ENCODE measurements around the gene INPP5A. TPM values are rescaled to one million over a fixed set of nuclear protein-coding genes. Genes with fewer than 3 reads are reported as not detected.

The INPP5A gene
- total and polyA plus RNA-seq, 2 donors (not counting 1 experiment from before 2014, with no cell fraction given): 9.3 to 87.8 TPM

- WGBS (ENCODE audit: insufficient coverage): 96% methylated on average over 34 of the region's 34 CpGs
- DNase-seq (no peak), ATAC-seq (ENCODE audit: low read depth) (no peak)
- POLR2A ChIA-PET: interaction anchor here (0.7 kb wide), 1 partner anchor 26 kb away, joined by 3 read pairs; no protein-coding TSS in a partner anchor
- Histone ChIP-seq H3K4me1 (ENCODE audit: control insufficient read depth in 2 of 2, insufficient read depth in 2 of 2, low read length in 2 of 2) (peaks cover 76 to 86% of the 10 kb centered on the region in 2 donors), H3K4me3 (ENCODE audit: control extremely low read depth in 1 of 5, extremely low read depth in 1 of 5, insufficient read depth in 1 of 5, low read depth in 2 of 5, low read length in 4 of 5) (no peak overlapping the region), H4K20me1 (ENCODE audit: control insufficient read depth, insufficient read depth, low read length, poor library complexity, severe bottlenecking) (peaks cover 62% of the 10 kb centered on the region), H3K9ac (ENCODE audit: low read length) (no peak overlapping the region), H3K27ac (ENCODE audit: low read length in 2 of 2) (peak overlapping the region; percentile 87 to 97), H3K79me2 (ENCODE audit: control insufficient read depth, insufficient read depth, low read length) (peaks cover 100% of the 10 kb centered on the region), H3K9me3 (ENCODE audit: control extremely low read depth in 1 of 3, control insufficient read depth in 2 of 3, insufficient read depth in 1 of 3, low read length in 2 of 3) (no peaks in the 10 kb centered on the region), H3K4me2 (replicated peaks; ENCODE audit: low read depth, low read length, poor library complexity, severe bottlenecking) (peak overlapping the region; percentile 85), H3K36me3 (replicated peaks in 1 of 2; ENCODE audit: control extremely low read depth in 1 of 2, control insufficient read depth in 1 of 2, extremely low read depth in 1 of 2, insufficient read depth in 2 of 2, low read length in 1 of 2) (peaks cover 0 to 7% of the 10 kb centered on the region in 2 experiments), H2AFZ (ENCODE audit: insufficient read depth, low read depth, low read length, poor library complexity, severe bottlenecking) (no peak overlapping the region), H3K27me3 (replicated peaks in 1 of 4; ENCODE audit: control extremely low read depth in 1 of 4, control insufficient read depth in 3 of 4, insufficient read depth in 4 of 4, low read length in 3 of 4) (no peaks in the 10 kb centered on the region)
- intact Hi-C loops (cut with micrococcal nuclease): no loop called here
- Mint-ChIP-seq H3K9me3 (ENCODE audit: insufficient read depth) (no peaks in the 10 kb centered on the region), H3K27ac (peak overlapping the region; percentile 95), H3K27me3 (no peaks in the 10 kb centered on the region), H3K4me3 (peak overlapping the region; percentile 54), H3K4me1 (peaks cover 86% of the 10 kb centered on the region)
- no peak for TF ChIP-seq EZH2 (IDR thresholded peaks at IDR 0.05; ENCODE audit: borderline replicate concordance, insufficient read depth, low read depth, low read length, poor library complexity, severe bottlenecking)
- TF ChIP-seq, protein P1, sequence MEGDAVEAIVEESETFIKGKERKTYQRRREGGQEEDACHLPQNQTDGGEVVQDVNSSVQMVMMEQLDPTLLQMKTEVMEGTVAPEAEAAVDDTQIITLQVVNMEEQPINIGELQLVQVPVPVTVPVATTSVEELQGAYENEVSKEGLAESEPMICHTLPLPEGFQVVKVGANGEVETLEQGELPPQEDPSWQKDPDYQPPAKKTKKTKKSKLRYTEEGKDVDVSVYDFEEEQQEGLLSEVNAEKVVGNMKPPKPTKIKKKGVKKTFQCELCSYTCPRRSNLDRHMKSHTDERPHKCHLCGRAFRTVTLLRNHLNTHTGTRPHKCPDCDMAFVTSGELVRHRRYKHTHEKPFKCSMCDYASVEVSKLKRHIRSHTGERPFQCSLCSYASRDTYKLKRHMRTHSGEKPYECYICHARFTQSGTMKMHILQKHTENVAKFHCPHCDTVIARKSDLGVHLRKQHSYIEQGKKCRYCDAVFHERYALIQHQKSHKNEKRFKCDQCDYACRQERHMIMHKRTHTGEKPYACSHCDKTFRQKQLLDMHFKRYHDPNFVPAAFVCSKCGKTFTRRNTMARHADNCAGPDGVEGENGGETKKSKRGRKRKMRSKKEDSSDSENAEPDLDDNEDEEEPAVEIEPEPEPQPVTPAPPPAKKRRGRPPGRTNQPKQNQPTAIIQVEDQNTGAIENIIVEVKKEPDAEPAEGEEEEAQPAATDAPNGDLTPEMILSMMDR (IDR thresholded peaks at IDR 0.05): no peak
- CTCF ChIA-PET: no interaction called here
Measured at GRCh38 chr10:132545659-132546367, 8.2 kb downstream of the INPP5A start.
